Common myeloid progenitor, CD34-positive (primary cell): ENCODE results near the gene DMTF1.

Experiments used
- CTCF ChIA-PET: fragments of 350-600 bp; sonication (Branson Sonifier 250); formaldehyde crosslinking; loops from one replicate; lab custom pipeline; 2021; ENCODE audit warnings: antibody characterized with exemption; lab: Charles Lee
- POLR2A ChIA-PET: fragments of 350-600 bp; sonication (Branson Sonifier 250); formaldehyde crosslinking; loops from one replicate; lab custom pipeline; 2021; ENCODE audit warnings: antibody characterized with exemption; lab: Charles Lee
- DNase-seq, 3 donors: peaks; one replicate each; pipeline versions ENCODE4 v3.0.0 to v3.0.0-alpha.2; 2013
- H3K27ac ChIP-seq, 2 experiments: 1 replicate in 1 of 2; 2 replicates in 1 of 2; pipeline ENCODE4 v1.7.0; 2013; ENCODE audit warnings: inconsistent platforms in 2 of 2, low read length in 2 of 2, mild to moderate bottlenecking in 2 of 2, low read depth in 1 of 2, moderate library complexity in 1 of 2; ENCODE audit not compliant: severe bottlenecking in 2 of 2, insufficient read depth in 1 of 2, poor library complexity in 1 of 2
- H3K27me3 ChIP-seq, 5 experiments: replicated peaks in 2 of 5; 1 replicate in 3 of 5; 2 replicates in 2 of 5; pipeline versions ENCODE4 v1.6.1 to v1.7.0; 2013; ENCODE audit warnings: low read length in 4 of 5, mild to moderate bottlenecking in 2 of 5, moderate library complexity in 2 of 5, inconsistent platforms in 1 of 5; ENCODE audit not compliant: insufficient read depth in 5 of 5, control insufficient read depth in 4 of 5
- H3K36me3 ChIP-seq, 4 experiments: 1 replicate in 2 of 4; 2 replicates in 2 of 4; pipeline versions ENCODE4 v1.6.1 to v1.7.0; 2013; ENCODE audit warnings: low read length in 3 of 4, control low read depth in 1 of 4, mild to moderate bottlenecking in 1 of 4; ENCODE audit not compliant: control insufficient read depth in 4 of 4, insufficient read depth in 4 of 4
- H3K4me1 ChIP-seq, 4 experiments: 1 replicate in 3 of 4; 2 replicates in 1 of 4; pipeline versions ENCODE4 v1.6.1 to v1.7.1; 2013; ENCODE audit warnings: low read length in 3 of 4, mild to moderate bottlenecking in 3 of 4, control low read depth in 1 of 4, inconsistent platforms in 1 of 4, moderate library complexity in 1 of 4; ENCODE audit not compliant: control insufficient read depth in 4 of 4, insufficient read depth in 4 of 4; ENCODE audit errors: control extremely low read depth in 1 of 4
- H3K4me3 ChIP-seq, 7 experiments: 1 replicate in 4 of 7; 2 replicates in 3 of 7; pipeline versions ENCODE4 v1.5.1 to v1.7.0; 2013; ENCODE audit warnings: mild to moderate bottlenecking in 7 of 7, low read length in 6 of 7, moderate library complexity in 6 of 7, inconsistent platforms in 2 of 7, low read depth in 2 of 7, control low read depth in 1 of 7; ENCODE audit not compliant: insufficient read depth in 4 of 7, control insufficient read depth in 1 of 7; ENCODE audit errors: extremely low read depth in 1 of 7
- H3K9me3 ChIP-seq, 5 experiments: 1 replicate in 4 of 5; 2 replicates in 1 of 5; pipeline versions ENCODE4 v1.6.1 to v1.7.1; 2013; ENCODE audit warnings: low read length in 4 of 5, mild to moderate bottlenecking in 2 of 5, inconsistent platforms in 1 of 5, low read depth in 1 of 5, moderate library complexity in 1 of 5; ENCODE audit not compliant: control insufficient read depth in 4 of 5, insufficient read depth in 2 of 5; ENCODE audit errors: control extremely low read depth in 1 of 5
- WGBS: methylation state at CpG from one replicate; pipeline ENCODE4 v1.1.5; 2013; ENCODE audit not compliant: insufficient coverage; 5-methylcytosine and 5-hydroxymethylcytosine counted together

The DMTF1 gene

GRCh38 chr7:87152897-87153641, 816 bp downstream of the DMTF1 start:
- H3K36me3 ChIP-seq = peaks cover 0 to 3% (median 0%) of the 10 kb centered on the region in 4 experiments
- H3K27ac ChIP-seq = peak overlapping the region; percentile 96 to 98
- 0% methylated on average over 12 of the region's 25 CpGs for WGBS
- ChIA-PET CTCF (interaction anchor here (0.7 to 6.6 kb wide), 15 partner anchors 10 to 237 kb away, joined by 3 to 45 read pairs (median 3); partner anchors contain the start of gene ELAPOR2), POLR2A (interaction anchor here (0.6 to 1.4 kb wide), 8 partner anchors 8 to 543 kb away, joined by 3 to 7 read pairs (median 3); partner anchors contain the start of gene TMEM243)
- H3K4me3 ChIP-seq = peak overlapping the region; percentile 88 to 99 (median 94)
- no peaks in the 10 kb centered on the region for H3K27me3 ChIP-seq
- H3K9me3 ChIP-seq = no peaks in the 10 kb centered on the region
- H3K4me1 ChIP-seq = peaks cover 6 to 39% (median 20%) of the 10 kb centered on the region in 4 experiments
- DNase-seq = peak; percentile 13 to 61 (median 41)

GRCh38 chr7:87154166-87154565, 1.9 kb downstream of the DMTF1 start:
- CTCF ChIA-PET = interaction anchor here (0.6 to 3.6 kb wide), 15 partner anchors 8 to 1330 kb away, joined by 3 to 15 read pairs (median 3); partner anchors contain the start of gene ELAPOR2
- 100% methylated on average over 1 of the region's 2 CpGs for WGBS
- Histone ChIP-seq H3K4me3 (peak overlapping the region in 5 of 7 experiments; percentile 27 to 99 (median 92)), H3K9me3 (no peaks in the 10 kb centered on the region), H3K4me1 (peaks cover 6 to 39% (median 20%) of the 10 kb centered on the region in 4 experiments), H3K36me3 (peaks cover 0 to 3% (median under 1%) of the 10 kb centered on the region in 4 experiments), H3K27me3 (no peaks in the 10 kb centered on the region), H3K27ac (peak overlapping the region; percentile 25 to 98)
- POLR2A ChIA-PET = no interaction called here
- DNase-seq = no peak

GRCh38 chr7:87154569-87154968, 2.3 kb downstream of the DMTF1 start:
- WGBS = no CpG with 5 or more reads among the region's 3 CpGs
- peaks cover 0 to 4% (median 2%) of the 10 kb centered on the region in 4 experiments for H3K36me3 ChIP-seq
- no peaks in the 10 kb centered on the region for H3K27me3 ChIP-seq
- peak overlapping the region in 5 of 7 experiments; percentile 27 to 99 (median 92) for H3K4me3 ChIP-seq
- H3K27ac ChIP-seq = no peak overlapping the region
- peaks cover 6 to 39% (median 20%) of the 10 kb centered on the region in 4 experiments for H3K4me1 ChIP-seq
- ChIA-PET POLR2A (no interaction called here), CTCF (interaction anchor here (0.9 to 3.6 kb wide), 12 partner anchors 8 to 238 kb away, joined by 3 to 15 read pairs (median 4); partner anchors contain the start of gene ELAPOR2)
- H3K9me3 ChIP-seq = no peaks in the 10 kb centered on the region
- DNase-seq = no peak

- DNase-seq = no peak
- POLR2A ChIA-PET = no interaction called here
- Histone ChIP-seq H3K4me3 (no peak overlapping the region), H3K27me3 (no peaks in the 10 kb centered on the region), H3K27ac (no peak overlapping the region), H3K36me3 (peaks cover 0 to 7% (median 5%) of the 10 kb centered on the region in 4 experiments), H3K9me3 (no peaks in the 10 kb centered on the region), H3K4me1 (peaks cover 6 to 39% (median 20%) of the 10 kb centered on the region in 4 experiments)
- CTCF ChIA-PET = interaction anchor here (0.8 to 3.6 kb wide), 6 partner anchors 12 to 230 kb away, joined by 3 to 15 read pairs (median 4); no protein-coding TSS in a partner anchor
- WGBS = no CpG with 5 or more reads among the region's 3 CpGs
Observed at GRCh38 chr7:87155788-87156187, 3.5 kb downstream of the DMTF1 start.

GRCh38 chr7:87156709-87157108, 4.5 kb downstream of the DMTF1 start:
- peaks cover 0 to 7% (median 5%) of the 10 kb centered on the region in 4 experiments for H3K36me3 ChIP-seq
- H3K27ac ChIP-seq = no peak overlapping the region
- H3K4me3 ChIP-seq = no peak overlapping the region
- POLR2A ChIA-PET = interaction anchor here (0.5 kb wide), 1 partner anchor 28 kb away, joined by 3 read pairs; no protein-coding TSS in a partner anchor
- no peaks in the 10 kb centered on the region for H3K9me3 ChIP-seq
- WGBS = no CpG with 5 or more reads among the region's 2 CpGs
- H3K27me3 ChIP-seq = no peaks in the 10 kb centered on the region
- H3K4me1 ChIP-seq = peaks cover 6 to 34% (median 16%) of the 10 kb centered on the region in 4 experiments
- CTCF ChIA-PET = interaction anchor here (0.6 to 2.4 kb wide), 5 partner anchors 11 to 231 kb away, joined by 3 to 5 read pairs (median 3); no protein-coding TSS in a partner anchor
- DNase-seq = no peak

GRCh38 chr7:87159538-87159937, 7.3 kb downstream of the DMTF1 start:
- WGBS = no CpG with 5 or more reads among the region's 2 CpGs
- no peak overlapping the region for H3K4me3 ChIP-seq
- DNase-seq = no peak
- H3K27ac ChIP-seq = no peak overlapping the region
- peaks cover 1 to 17% (median 6%) of the 10 kb centered on the region in 4 experiments for H3K4me1 ChIP-seq
- no peaks in the 10 kb centered on the region for H3K27me3 ChIP-seq
- H3K9me3 ChIP-seq = no peaks in the 10 kb centered on the region
- ChIA-PET POLR2A (no interaction called here), CTCF (interaction anchor here (1.3 to 1.6 kb wide), 3 partner anchors 11 to 34 kb away, joined by 3 to 5 read pairs (median 4); no protein-coding TSS in a partner anchor)
- peaks cover 6 to 22% (median 17%) of the 10 kb centered on the region in 4 experiments for H3K36me3 ChIP-seq
